ENCODE results near the gene RHOT2. TPM values are rescaled to one million over a fixed set of nuclear protein-coding genes. Genes with fewer than 3 reads are reported as not detected.

Gene RHOT2
- total RNA-seq, 4 donors from 2014 or later = 49.7 to 81.8 (median 57.6) TPM

DNA sequence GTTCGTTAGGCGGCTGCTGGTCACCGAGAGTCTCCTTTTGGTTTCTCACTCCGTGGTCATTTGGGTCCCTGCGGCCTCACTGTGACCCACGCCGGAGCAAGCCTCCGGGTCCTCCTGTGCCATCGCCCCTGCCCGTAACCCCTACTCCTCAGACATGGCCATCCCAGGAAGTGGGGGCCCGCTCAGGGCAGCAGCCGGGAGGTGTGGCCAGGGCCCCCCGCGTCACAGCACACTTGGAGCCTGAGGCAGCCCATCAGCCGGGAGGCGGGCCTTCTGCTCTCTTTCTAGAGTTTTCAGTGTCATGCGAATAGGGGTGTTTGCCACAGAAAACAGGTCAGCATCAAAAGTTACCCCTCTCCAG is 45.0 kb upstream of the RHOT2 start:
- H3K36me3 ChIP-seq = peaks cover 5 to 7% of the 10 kb centered on the region in 2 donors
- no peak for TF ChIP-seq POLR2A (IDR thresholded peaks at IDR 0.05)
- no peak for TF ChIP-seq CTCF (IDR thresholded peaks at IDR 0.05)
- 93 to 95% methylated on average over 17 of the region's 17 CpGs for WGBS, 2 donors
- intact Hi-C loops (cut with DNase I) = no loop called here
- no peaks in the 10 kb centered on the region for H3K27me3 ChIP-seq
- no peak for DNase-seq
- no peaks in the 10 kb centered on the region for H3K9me3 ChIP-seq
- no peak overlapping the region for H3K27ac ChIP-seq
- peaks cover 0 to 8% of the 10 kb centered on the region in 2 donors for H3K4me1 ChIP-seq
- no peak overlapping the region for H3K4me3 ChIP-seq (replicated peaks in 1 of 3)

- TF ChIP-seq CTCF (IDR thresholded peaks at IDR 0.05) (no peak), POLR2A (IDR thresholded peaks at IDR 0.05) (no peak)
- intact Hi-C loops (cut with DNase I) = no loop called here
- no peaks in the 10 kb centered on the region for H3K9me3 ChIP-seq
- H3K4me1 ChIP-seq = peaks cover 0 to 8% of the 10 kb centered on the region in 2 donors
- peaks cover 5 to 7% of the 10 kb centered on the region in 2 donors for H3K36me3 ChIP-seq
- no peak overlapping the region for H3K27ac ChIP-seq
- 80 to 87% methylated on average over 9 to 10 of the region's 10 CpGs for WGBS, 2 donors
- no peak overlapping the region for H3K4me3 ChIP-seq (replicated peaks in 1 of 3)
- no peak for DNase-seq
- no peaks in the 10 kb centered on the region for H3K27me3 ChIP-seq
Observed at GRCh38 chr16:624526-625070, 43.3 kb upstream of the RHOT2 start.

- H3K4me1 ChIP-seq = peaks cover 0 to 11% of the 10 kb centered on the region in 2 donors
- H3K27me3 ChIP-seq = no peaks in the 10 kb centered on the region
- H3K36me3 ChIP-seq = peaks cover 5 to 7% of the 10 kb centered on the region in 2 donors
- no peak for TF ChIP-seq CTCF (IDR thresholded peaks at IDR 0.05)
- TF ChIP-seq POLR2A (IDR thresholded peaks at IDR 0.05) = no peak
- no peak overlapping the region for H3K27ac ChIP-seq
- intact Hi-C loops (cut with DNase I) = no loop called here
- H3K9me3 ChIP-seq = no peaks in the 10 kb centered on the region
- 94 to 99% methylated on average over 10 to 11 of the region's 37 CpGs for WGBS, 2 donors
- DNase-seq = no peak
- H3K4me3 ChIP-seq (replicated peaks in 1 of 3) = no peak overlapping the region
Observed at GRCh38 chr16:625117-625976, 42.6 kb upstream of the RHOT2 start.

- intact Hi-C loops (cut with DNase I) = no loop called here
- Histone ChIP-seq H3K36me3 (peaks cover 5 to 7% of the 10 kb centered on the region in 2 donors), H3K9me3 (no peaks in the 10 kb centered on the region), H3K27me3 (no peaks in the 10 kb centered on the region), H3K27ac (no peak overlapping the region), H3K4me3 (replicated peaks in 1 of 3) (no peak overlapping the region), H3K4me1 (peaks cover 5 to 19% of the 10 kb centered on the region in 2 donors)
- 93 to 96% methylated on average over 22 to 26 of the region's 35 CpGs for WGBS, 2 donors
- no peak for DNase-seq
- no peak for TF ChIP-seq CTCF (IDR thresholded peaks at IDR 0.05)
- TF ChIP-seq POLR2A (IDR thresholded peaks at IDR 0.05) = no peak
Observed at GRCh38 chr16:625977-626765, 41.8 kb upstream of the RHOT2 start.
